OCI-LY3 (cell line): ENCODE results near the gene PARD3.

Experiments used
- EZH2phosphoT487 ChIP-seq: fragments of 200-600 bp; shearing (Covaris generic); IDR thresholded peaks from 2 replicates; pipeline ENCODE4 v1.6.1; 2018; ENCODE audit warnings: antibody characterized with exemption, mixed run types, low read depth
- TF ChIP-seq, protein P1 (sequence below): fragments of 200-600, 300-600 bp; sonication (generic); IDR thresholded peaks from 2 replicates; pipeline ENCODE4 v1.5.1; 2014; ENCODE audit warnings: antibody characterized with exemption, low read length, low read depth

DNA sequence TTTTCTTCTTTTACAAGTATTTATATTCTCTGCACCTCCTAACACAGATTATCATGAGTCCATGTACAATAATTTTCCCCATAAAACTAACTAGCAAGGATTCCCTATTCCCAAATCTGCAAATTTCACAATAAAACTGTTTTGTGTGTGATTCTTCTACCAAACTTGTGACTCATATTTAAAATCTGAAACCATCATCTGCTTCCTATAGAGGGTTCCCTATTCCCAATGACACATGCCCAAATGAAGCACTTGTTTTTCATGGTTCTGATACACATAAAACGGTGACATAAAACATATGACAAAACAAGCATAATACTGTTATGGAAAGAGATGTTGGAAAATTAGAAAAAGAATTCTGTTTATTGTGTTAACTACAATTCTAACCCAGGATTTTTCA lies 657.6 kb downstream of the PARD3 start:
- TF ChIP-seq, protein P1, sequence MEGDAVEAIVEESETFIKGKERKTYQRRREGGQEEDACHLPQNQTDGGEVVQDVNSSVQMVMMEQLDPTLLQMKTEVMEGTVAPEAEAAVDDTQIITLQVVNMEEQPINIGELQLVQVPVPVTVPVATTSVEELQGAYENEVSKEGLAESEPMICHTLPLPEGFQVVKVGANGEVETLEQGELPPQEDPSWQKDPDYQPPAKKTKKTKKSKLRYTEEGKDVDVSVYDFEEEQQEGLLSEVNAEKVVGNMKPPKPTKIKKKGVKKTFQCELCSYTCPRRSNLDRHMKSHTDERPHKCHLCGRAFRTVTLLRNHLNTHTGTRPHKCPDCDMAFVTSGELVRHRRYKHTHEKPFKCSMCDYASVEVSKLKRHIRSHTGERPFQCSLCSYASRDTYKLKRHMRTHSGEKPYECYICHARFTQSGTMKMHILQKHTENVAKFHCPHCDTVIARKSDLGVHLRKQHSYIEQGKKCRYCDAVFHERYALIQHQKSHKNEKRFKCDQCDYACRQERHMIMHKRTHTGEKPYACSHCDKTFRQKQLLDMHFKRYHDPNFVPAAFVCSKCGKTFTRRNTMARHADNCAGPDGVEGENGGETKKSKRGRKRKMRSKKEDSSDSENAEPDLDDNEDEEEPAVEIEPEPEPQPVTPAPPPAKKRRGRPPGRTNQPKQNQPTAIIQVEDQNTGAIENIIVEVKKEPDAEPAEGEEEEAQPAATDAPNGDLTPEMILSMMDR = no peak
- TF ChIP-seq EZH2phosphoT487 = no peak
